ACC112 (cell line): ENCODE results near the gene DQX1.

ENCODE experiments used
- H2AFZ ChIP-seq: fragments of 200-600 bp; sonication (generic); one replicate; pipeline ENCODE4 v1.6.0; 2017; ENCODE audit warnings: antibody characterized with exemption, low read length; ENCODE audit not compliant: unreplicated experiment
- H3K27ac ChIP-seq: fragments of 200-600 bp; sonication (generic); 2 replicates; pipeline ENCODE4 v1.5.1; 2014; ENCODE audit warnings: low read depth, mild to moderate bottlenecking, antibody characterized with exemption, low read length, moderate library complexity
- H3K27me3 ChIP-seq: fragments of 200-600 bp; sonication (generic); 2 replicates; pipeline ENCODE4 v1.6.1; 2014; ENCODE audit warnings: mild to moderate bottlenecking, antibody characterized with exemption, low read length, moderate library complexity, mixed read lengths; ENCODE audit not compliant: insufficient read depth
- H3K36me3 ChIP-seq: fragments of 200-600 bp; sonication (generic); 2 replicates; pipeline ENCODE4 v1.6.1; 2016; ENCODE audit warnings: mild to moderate bottlenecking, antibody characterized with exemption, low read length, moderate library complexity, mixed read lengths; ENCODE audit not compliant: insufficient read depth
- H3K4me1 ChIP-seq: fragments of 200-600 bp; sonication (generic); one replicate; pipeline ENCODE4 v1.6.1; 2016; ENCODE audit warnings: low read length, mixed read lengths; ENCODE audit not compliant: insufficient read depth, unreplicated experiment, control insufficient read depth
- H3K4me3 ChIP-seq: fragments of 200-600 bp; sonication (generic); 2 replicates; pipeline ENCODE4 v1.5.1; 2014; ENCODE audit warnings: mild to moderate bottlenecking, low read depth, low read length
- H3K79me2 ChIP-seq: fragments of 200-600 bp; sonication (generic); one replicate; pipeline ENCODE4 v1.6.0; 2016; ENCODE audit warnings: low read length; ENCODE audit not compliant: control insufficient read depth, unreplicated experiment, insufficient read depth

DQX1 gene

GRCh38 chr2:74530239-74531187 lies 4.5 kb upstream of the DQX1 start:
- Histone ChIP-seq H2AFZ (peak overlapping the region; percentile 57), H3K79me2 (peaks cover 37% of the 10 kb centered on the region), H3K27ac (peak overlapping the region; percentile 67), H3K36me3 (peaks cover 18% of the 10 kb centered on the region; the same call in 1 of the 2 replicates), H3K4me3 (peak overlapping the region; percentile 96), H3K4me1 (peaks cover 22% of the 10 kb centered on the region), H3K27me3 (no peaks in the 10 kb centered on the region)

GRCh38 chr2:74529357-74530238 lies 3.6 kb upstream of the DQX1 start, which contains the start of the genes AUP1 and HTRA2:
AUP1 (minus strand) TSS chr2:74529706; CDS start chr2:74529629, 77 bp downstream.
HTRA2 (plus strand) TSS chr2:74529933; CDS start chr2:74530007, 74 bp downstream.
- Histone ChIP-seq H3K79me2 (peaks cover 37% of the 10 kb centered on the region), H3K4me3 (peak within 1 kb of the TSS; percentile 96), H2AFZ (peak within 1 kb of the TSS; percentile 58), H3K4me1 (peaks cover 22% of the 10 kb centered on the region), H3K36me3 (peaks cover 17% of the 10 kb centered on the region; the same call in 1 of the 2 replicates), H3K27me3 (no peaks in the 10 kb centered on the region), H3K27ac (peak within 1 kb of the TSS; percentile 67)

DNA sequence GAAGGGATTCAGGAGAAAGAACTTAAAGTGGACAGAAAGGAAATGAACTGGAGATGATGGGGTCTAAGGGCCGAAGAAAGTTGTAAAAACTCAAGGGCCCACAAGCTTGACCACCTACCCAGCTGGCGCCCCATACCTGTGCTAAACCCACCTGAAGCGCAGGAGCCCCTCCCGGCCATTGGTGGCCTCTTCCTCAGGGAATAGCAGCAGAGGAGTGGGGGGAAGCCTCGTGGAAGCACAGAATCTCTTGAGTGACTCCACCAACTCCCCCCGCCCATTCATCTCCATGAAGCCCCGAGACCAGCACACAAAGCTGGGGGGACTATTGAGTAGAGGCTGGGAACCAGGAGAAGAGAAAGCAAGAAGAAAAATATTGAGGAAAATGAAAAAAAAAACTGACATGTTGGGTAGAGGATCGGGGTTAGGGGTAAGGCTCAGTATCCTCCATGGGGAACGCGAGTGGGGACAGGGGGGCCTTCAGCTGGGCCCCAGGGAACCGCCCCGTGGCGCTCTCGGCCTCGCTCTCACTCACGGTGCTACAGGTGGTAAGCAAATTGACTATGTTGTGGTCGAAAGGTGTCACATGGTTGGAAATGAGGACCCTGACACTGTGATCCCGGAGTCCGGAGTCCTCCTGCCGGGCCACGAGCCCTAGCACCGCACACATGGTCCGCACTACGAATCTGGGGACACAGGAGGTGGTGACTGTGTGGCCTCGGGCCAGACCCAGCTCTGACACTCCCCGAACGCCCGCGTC lies 2.7 kb upstream of the DQX1 start:
- peak overlapping the region; percentile 96 for H3K4me3 ChIP-seq
- peak overlapping the region; percentile 58 for H2AFZ ChIP-seq
- H3K79me2 ChIP-seq = peaks cover 37% of the 10 kb centered on the region
- peaks cover 22% of the 10 kb centered on the region for H3K4me1 ChIP-seq
- H3K27me3 ChIP-seq = no peaks in the 10 kb centered on the region
- peaks cover 15% of the 10 kb centered on the region; the same call in 1 of the 2 replicates for H3K36me3 ChIP-seq
- peak overlapping the region; percentile 48 for H3K27ac ChIP-seq

DNA sequence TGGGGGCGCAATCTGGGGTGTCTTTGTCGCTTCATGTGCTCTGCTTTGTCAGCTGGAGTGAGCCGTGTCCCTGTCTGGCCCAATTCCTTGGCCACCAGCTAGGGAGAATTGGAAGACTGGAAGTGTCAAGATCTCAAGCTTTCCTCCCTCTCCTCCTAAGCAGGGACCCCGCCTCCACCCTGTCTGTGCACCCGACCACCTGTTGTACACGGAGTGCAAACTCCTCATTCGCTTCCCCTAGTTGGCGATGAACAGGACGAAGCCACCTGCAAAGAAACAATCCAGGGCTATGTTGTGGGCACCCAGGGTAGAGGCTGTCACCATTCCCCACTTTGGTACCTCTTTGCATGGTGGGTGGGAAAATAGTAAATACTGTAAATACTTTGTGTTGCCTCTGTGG lies 1.7 kb upstream of the DQX1 start:
- Histone ChIP-seq H3K27ac (no peak overlapping the region), H3K4me3 (peak overlapping the region; percentile 96), H2AFZ (no peak overlapping the region), H3K4me1 (peaks cover 22% of the 10 kb centered on the region), H3K36me3 (peaks cover 15% of the 10 kb centered on the region; the same call in 1 of the 2 replicates), H3K79me2 (peaks cover 37% of the 10 kb centered on the region), H3K27me3 (no peaks in the 10 kb centered on the region)

- Histone ChIP-seq H3K4me3 (no peak overlapping the region), H2AFZ (no peak overlapping the region), H3K36me3 (peaks cover 15% of the 10 kb centered on the region; the same call in 1 of the 2 replicates), H3K4me1 (peaks cover 19% of the 10 kb centered on the region), H3K27me3 (peaks cover 6% of the 10 kb centered on the region; the same call in 1 of the 2 replicates), H3K79me2 (peaks cover 36% of the 10 kb centered on the region), H3K27ac (no peak overlapping the region)
Observed at GRCh38 chr2:74526649-74527230, 709 bp upstream of the DQX1 start.

GRCh38 chr2:74524955-74525716 lies 895 bp downstream of the DQX1 start:
- H3K27ac ChIP-seq = no peak overlapping the region
- H3K4me1 ChIP-seq = peaks cover 11% of the 10 kb centered on the region
- peaks cover 15% of the 10 kb centered on the region; the same call in 1 of the 2 replicates for H3K36me3 ChIP-seq
- peaks cover 26% of the 10 kb centered on the region for H3K79me2 ChIP-seq
- no peak overlapping the region for H3K4me3 ChIP-seq
- peaks cover 10% of the 10 kb centered on the region for H3K27me3 ChIP-seq
- no peak overlapping the region for H2AFZ ChIP-seq

DNA sequence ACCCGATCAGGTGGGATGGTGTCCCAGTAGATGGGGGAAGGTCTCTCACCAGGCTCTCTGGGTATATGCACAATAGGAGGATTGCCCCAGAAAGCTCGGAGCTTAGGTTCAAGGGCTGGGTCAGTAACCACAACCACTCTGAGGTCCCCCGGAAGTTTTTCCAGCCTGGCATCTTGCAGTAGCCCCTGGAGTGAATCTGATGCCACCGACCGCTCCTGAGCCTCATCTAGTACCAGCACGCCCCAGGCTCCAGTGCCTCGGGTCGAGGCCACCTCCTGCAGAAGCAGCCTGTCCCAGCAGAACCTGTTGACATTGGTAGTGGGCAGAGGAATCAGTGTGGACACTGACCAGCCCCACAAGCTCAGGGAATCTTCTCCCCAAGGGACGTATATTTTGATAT lies 2.0 kb downstream of the DQX1 start:
- peaks cover 11% of the 10 kb centered on the region for H3K4me1 ChIP-seq
- peaks cover 20% of the 10 kb centered on the region for H3K79me2 ChIP-seq
- peaks cover 15% of the 10 kb centered on the region; the same call in 1 of the 2 replicates for H3K36me3 ChIP-seq

DNA sequence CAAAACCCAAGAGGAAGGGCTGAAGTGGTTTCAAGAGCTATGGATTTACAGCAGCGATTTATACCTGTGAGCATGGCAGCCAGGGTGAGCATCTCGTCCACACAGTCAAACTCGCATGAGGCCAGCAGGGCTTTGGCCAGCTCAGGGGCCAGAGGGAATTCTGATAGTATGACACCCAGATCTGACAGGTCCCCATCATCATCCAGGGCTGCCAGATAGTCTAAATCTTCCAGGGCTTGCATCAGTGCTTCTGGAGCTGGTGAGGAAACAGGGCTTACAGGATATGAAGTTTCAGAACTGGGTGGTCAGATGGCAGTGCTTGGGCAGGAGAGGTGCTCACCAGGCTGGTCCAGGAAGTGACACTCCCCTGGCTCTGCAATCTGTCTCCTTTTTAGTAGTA lies 3.5 kb downstream of the DQX1 start:
- Histone ChIP-seq H3K4me1 (no peaks in the 10 kb centered on the region), H3K36me3 (peaks cover 15% of the 10 kb centered on the region; the same call in 1 of the 2 replicates), H3K79me2 (peaks cover 5% of the 10 kb centered on the region), H3K4me3 (no peak overlapping the region), H3K27ac (no peak overlapping the region), H2AFZ (no peak overlapping the region), H3K27me3 (peaks cover 36% of the 10 kb centered on the region)

More for the DNA sequence above, 2.0 kb downstream of the DQX1 start:
- H3K27ac ChIP-seq = no peak overlapping the region
- H3K27me3 ChIP-seq = peaks cover 21% of the 10 kb centered on the region
- no peak overlapping the region for H3K4me3 ChIP-seq
- no peak overlapping the region for H2AFZ ChIP-seq

DNA sequence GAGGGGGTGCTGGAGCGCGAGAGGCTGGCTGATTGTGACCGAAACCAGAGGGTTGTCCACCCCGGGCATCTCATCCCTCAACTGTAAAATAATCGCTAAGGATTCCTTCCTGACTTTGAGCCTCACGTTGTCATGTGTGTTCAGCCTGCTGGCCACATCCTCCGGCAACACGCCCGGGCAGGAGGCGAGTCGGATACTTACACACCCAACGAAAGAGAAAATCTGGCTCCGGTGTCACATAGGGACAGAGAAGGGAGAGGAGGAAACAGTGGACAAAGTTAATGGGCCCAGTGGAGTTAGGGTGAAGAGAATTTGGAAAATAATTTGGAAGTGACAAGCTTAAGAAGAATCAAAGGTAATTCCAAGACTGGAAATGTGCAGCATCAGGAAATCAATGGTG lies 9.4 kb downstream of the DQX1 start:
- Histone ChIP-seq H2AFZ (no peak overlapping the region), H3K4me1 (no peaks in the 10 kb centered on the region), H3K36me3 (no peaks in the 10 kb centered on the region), H3K4me3 (peak overlapping the region; percentile 62; the same call in 1 of the 2 replicates), H3K79me2 (no peaks in the 10 kb centered on the region), H3K27ac (no peak overlapping the region), H3K27me3 (peaks cover 85% of the 10 kb centered on the region)
